OCI-LY7 (cell line): Measurements from ENCODE around the gene EMSY. TPM values are rescaled to one million over a fixed set of nuclear protein-coding genes. Genes with fewer than 3 reads are reported as not detected.

ENCODE experiments used
- BruUV-seq: library from RNA; stranded (reverse); fragments of 400-500 nt; replicated peaks from 2 replicates; lab custom pipeline; 2021; lab: Mats Ljungman, UMichigan
- CTCF ChIA-PET: fragments of 300-600 bp; sonication (Branson Sonifier 250); formaldehyde crosslinking; loops from one replicate; lab custom pipeline; 2022; ENCODE audit warnings: antibody characterized with exemption; ENCODE audit not compliant: unreplicated experiment; lab: Charles Lee
- POLR2A ChIA-PET: fragments of 300-600 bp; sonication (Branson Sonifier 250); formaldehyde crosslinking; loops from one replicate; lab custom pipeline; 2022; ENCODE audit warnings: antibody characterized with exemption; lab: Charles Lee
- DNase-seq: peaks from one replicate; pipeline ENCODE4 v3.0.0-alpha.2; 2015; ENCODE audit warnings: low spot score
- H2AFZ ChIP-seq: fragments of 200-600 bp; sonication (generic), shearing (Covaris generic); 2 replicates; pipeline ENCODE4 v1.6.1; 2014; ENCODE audit warnings: mild to moderate bottlenecking, antibody characterized with exemption, low read length, moderate library complexity
- H3K27ac ChIP-seq: fragments of 200-600 bp; sonication (generic); 2 replicates; pipeline ENCODE4 v1.5.1; 2014; ENCODE audit warnings: mixed run types, low read depth, mild to moderate bottlenecking, moderate library complexity, low read length, inconsistent platforms; ENCODE audit not compliant: poor library complexity, severe bottlenecking
- H3K36me3 ChIP-seq: fragments of 200-600 bp; sonication (generic); 2 replicates; pipeline ENCODE4 v1.6.1; 2014; ENCODE audit warnings: mild to moderate bottlenecking, antibody characterized with exemption, low read length, moderate library complexity, mixed read lengths; ENCODE audit not compliant: insufficient read depth
- H3K4me1 ChIP-seq: fragments of 200-600 bp; sonication (generic); 2 replicates; pipeline ENCODE4 v1.5.1; 2014; ENCODE audit warnings: mild to moderate bottlenecking, low read length; ENCODE audit not compliant: insufficient read depth, poor library complexity, severe bottlenecking
- H3K4me2 ChIP-seq: fragments of 200-600 bp; sonication (generic); 2 replicates; pipeline ENCODE4 v1.6.1; 2014; ENCODE audit warnings: mild to moderate bottlenecking, low read length
- H3K4me3 ChIP-seq: fragments of 200-600 bp; sonication (generic); 2 replicates; pipeline ENCODE4 v1.5.1; 2014; ENCODE audit warnings: mild to moderate bottlenecking, low read depth, low read length; ENCODE audit not compliant: poor library complexity, severe bottlenecking
- H3K79me2 ChIP-seq: fragments of 200-600 bp; sonication (generic); 2 replicates; pipeline ENCODE4 v1.6.1; 2016; ENCODE audit warnings: low read depth, mild to moderate bottlenecking, low read length, moderate library complexity, mixed read lengths; ENCODE audit not compliant: insufficient read depth
- H3K9me2 ChIP-seq: fragments of 200-600 bp; sonication (generic); 2 replicates; pipeline ENCODE4 v1.6.1; 2016; ENCODE audit warnings: mild to moderate bottlenecking, low read length, mixed read lengths; ENCODE audit not compliant: insufficient read depth
- H3K9me3 ChIP-seq: fragments of 200-600 bp; sonication (generic); 2 replicates; pipeline ENCODE4 v1.6.1; 2014; ENCODE audit warnings: mild to moderate bottlenecking, mixed run types, low read length, mixed read lengths
- H4K20me1 ChIP-seq: fragments of 200-600 bp; sonication (generic); 2 replicates; pipeline ENCODE4 v1.6.1; 2014; ENCODE audit warnings: mild to moderate bottlenecking, antibody characterized with exemption, low read length, moderate library complexity, mixed read lengths; ENCODE audit not compliant: insufficient read depth
- EZH2phosphoT487 ChIP-seq: fragments of 200-600 bp; sonication (generic); IDR thresholded peaks from 2 replicates; pipeline ENCODE4 v1.6.1; 2018; ENCODE audit warnings: low read depth, borderline replicate concordance, mild to moderate bottlenecking, mixed run types, antibody characterized with exemption, low read length, moderate library complexity, mixed read lengths
- intact Hi-C: fragments of 100-400 bp; cut with micrococcal nuclease; formaldehyde crosslinking; loops from one replicate; pipeline ENCODE4 v1.10.0; 2022; ENCODE audit not compliant: unreplicated experiment
- total RNA-seq, 2 experiments: library from RNA; depleted of rRNA in 1 of 2; stranded (reverse); fragments of >200 nt in 1 of 2; shearing (Covaris generic) in 1 of 2; gene quantifications; 2 replicates each; pipeline ENCODE4 v1.2.3, GENCODE V29; 2014 to 2022
- TF ChIP-seq, protein P1 (sequence below): fragments of 200-600 bp; sonication (generic); conservative IDR thresholded peaks from 2 replicates; pipeline ENCODE4 v1.5.1; 2014; ENCODE audit warnings: mild to moderate bottlenecking, antibody characterized with exemption, low read length, moderate library complexity, mixed read lengths

Gene EMSY
- total RNA-seq, 2 experiments from 2014 or later: 26.3 to 29.8 TPM

DNA sequence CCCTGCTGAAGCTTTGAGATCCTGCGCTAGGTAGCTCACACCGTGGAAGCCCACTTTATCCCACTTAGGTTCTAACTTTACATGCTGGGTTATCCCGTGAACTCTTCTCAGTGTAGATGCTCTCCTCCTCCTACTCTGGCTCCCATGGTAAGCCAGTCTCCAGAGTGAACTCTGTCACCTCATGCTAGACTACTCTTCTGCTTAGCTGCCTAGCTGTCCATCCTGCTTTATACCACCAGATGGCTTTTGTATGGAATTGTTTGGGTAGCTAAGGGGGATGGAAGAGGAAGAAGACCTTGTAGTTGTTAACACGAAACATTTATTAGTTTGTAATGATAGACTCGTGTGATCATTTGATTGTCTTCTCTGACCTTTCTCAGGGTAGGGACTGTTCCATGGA, 46.8 kb downstream of the EMSY start:
- POLR2A ChIA-PET: interaction anchor here (0.6 to 0.7 kb wide), 2 partner anchors 99 to 408 kb away, joined by 3 to 4 read pairs; no protein-coding TSS in a partner anchor
- intact Hi-C loops: no loop called here
- no peak overlapping the region for H3K4me2 ChIP-seq
- H3K9me2 ChIP-seq: no peaks in the 10 kb centered on the region
- no peak overlapping the region for H3K4me3 ChIP-seq
- no peaks in the 10 kb centered on the region for H4K20me1 ChIP-seq
- no peak overlapping the region for H3K27ac ChIP-seq
- H3K36me3 ChIP-seq: peaks cover 21% of the 10 kb centered on the region
- TF ChIP-seq EZH2phosphoT487: no peak
- BruUV-seq: no TSS peak
- DNase-seq: no peak
- no peak overlapping the region for H2AFZ ChIP-seq
- no peaks in the 10 kb centered on the region for H3K79me2 ChIP-seq
- CTCF ChIA-PET: no interaction called here
- no peaks in the 10 kb centered on the region for H3K9me3 ChIP-seq
- no peaks in the 10 kb centered on the region for H3K4me1 ChIP-seq

DNA sequence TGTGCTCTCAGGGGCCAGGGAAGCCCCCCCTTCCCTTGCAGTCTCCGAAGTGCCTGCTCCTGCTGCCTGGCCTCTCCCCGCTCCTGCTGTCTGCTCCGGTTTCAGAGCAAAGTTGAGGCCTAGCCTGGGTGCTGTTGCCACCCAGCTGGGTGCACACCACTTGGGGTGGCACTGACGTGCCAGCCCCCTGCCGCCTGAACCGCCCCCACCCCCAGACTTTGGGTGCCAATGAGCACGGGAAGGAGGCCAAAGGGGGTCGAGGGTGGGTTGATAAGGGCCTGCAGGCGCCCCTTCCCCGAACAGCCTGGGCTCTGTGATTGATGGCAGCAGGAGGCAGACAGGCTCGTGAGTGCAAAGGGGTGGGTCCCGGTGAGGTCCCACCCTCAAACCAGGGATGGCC, 48.2 kb downstream of the EMSY start:
- TF ChIP-seq, protein P1, sequence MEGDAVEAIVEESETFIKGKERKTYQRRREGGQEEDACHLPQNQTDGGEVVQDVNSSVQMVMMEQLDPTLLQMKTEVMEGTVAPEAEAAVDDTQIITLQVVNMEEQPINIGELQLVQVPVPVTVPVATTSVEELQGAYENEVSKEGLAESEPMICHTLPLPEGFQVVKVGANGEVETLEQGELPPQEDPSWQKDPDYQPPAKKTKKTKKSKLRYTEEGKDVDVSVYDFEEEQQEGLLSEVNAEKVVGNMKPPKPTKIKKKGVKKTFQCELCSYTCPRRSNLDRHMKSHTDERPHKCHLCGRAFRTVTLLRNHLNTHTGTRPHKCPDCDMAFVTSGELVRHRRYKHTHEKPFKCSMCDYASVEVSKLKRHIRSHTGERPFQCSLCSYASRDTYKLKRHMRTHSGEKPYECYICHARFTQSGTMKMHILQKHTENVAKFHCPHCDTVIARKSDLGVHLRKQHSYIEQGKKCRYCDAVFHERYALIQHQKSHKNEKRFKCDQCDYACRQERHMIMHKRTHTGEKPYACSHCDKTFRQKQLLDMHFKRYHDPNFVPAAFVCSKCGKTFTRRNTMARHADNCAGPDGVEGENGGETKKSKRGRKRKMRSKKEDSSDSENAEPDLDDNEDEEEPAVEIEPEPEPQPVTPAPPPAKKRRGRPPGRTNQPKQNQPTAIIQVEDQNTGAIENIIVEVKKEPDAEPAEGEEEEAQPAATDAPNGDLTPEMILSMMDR: no peak
- TF ChIP-seq EZH2phosphoT487: no peak
- no peaks in the 10 kb centered on the region for H3K9me3 ChIP-seq
- H3K4me2 ChIP-seq: no peak overlapping the region
- BruUV-seq: no TSS peak
- no peaks in the 10 kb centered on the region for H3K79me2 ChIP-seq
- intact Hi-C loops: no loop called here
- no peaks in the 10 kb centered on the region for H3K9me2 ChIP-seq
- ChIA-PET CTCF (no interaction called here), POLR2A (interaction anchor here (0.9 kb wide), 1 partner anchor 34 kb away, joined by 3 read pairs; no protein-coding TSS in a partner anchor)
- H4K20me1 ChIP-seq: no peaks in the 10 kb centered on the region
- no peak overlapping the region for H3K27ac ChIP-seq
- DNase-seq: no peak
- no peak overlapping the region for H3K4me3 ChIP-seq
- H3K36me3 ChIP-seq: peaks cover 26% of the 10 kb centered on the region
- H2AFZ ChIP-seq: no peak overlapping the region
- H3K4me1 ChIP-seq: no peaks in the 10 kb centered on the region

DNA sequence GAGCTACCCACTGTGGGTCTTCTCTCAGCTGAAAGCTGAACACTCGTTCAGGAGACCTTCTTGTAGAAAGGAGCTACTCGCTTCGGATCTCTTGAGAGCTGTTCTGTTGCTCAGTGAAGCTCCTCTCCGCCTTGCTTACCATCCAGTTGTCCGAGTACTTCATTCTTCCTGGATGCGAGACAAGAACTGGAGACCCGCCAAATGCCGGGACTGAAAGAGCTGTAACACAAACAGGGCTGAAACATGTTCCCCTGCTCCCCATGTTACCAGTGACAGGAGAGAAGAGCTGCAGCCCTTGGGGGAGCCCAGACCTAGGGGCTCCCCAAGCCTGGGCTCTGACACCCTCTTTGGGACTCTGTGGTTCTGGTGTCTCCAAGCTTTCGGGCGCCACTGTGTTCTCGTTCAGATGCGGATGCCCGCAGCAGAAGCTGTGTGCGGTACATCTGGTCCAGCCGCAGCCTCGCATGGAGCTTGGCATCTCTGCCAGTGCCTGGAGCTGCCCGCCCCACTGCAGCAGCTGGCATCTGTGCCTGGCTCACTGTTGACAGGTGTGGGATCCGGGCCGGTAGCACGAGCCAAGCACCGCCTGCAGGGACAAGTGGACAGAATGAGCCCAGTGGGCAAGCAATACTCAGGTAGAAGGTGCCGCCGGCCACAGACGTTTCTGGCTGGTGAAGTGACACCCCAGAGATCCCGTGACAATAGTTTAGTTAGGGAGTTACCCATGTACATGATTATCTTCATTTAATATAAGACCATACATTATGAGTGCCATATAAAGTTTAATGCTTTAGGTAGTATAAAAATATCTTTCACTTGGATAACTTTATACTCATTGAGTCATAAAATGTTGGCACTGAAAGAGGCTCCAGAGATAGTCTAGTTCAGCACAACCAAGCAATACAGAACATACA, 49.1 kb downstream of the EMSY start:
- H3K36me3 ChIP-seq: peaks cover 34% of the 10 kb centered on the region
- POLR2A ChIA-PET: interaction anchor here (0.6 to 0.9 kb wide), 2 partner anchors 33 to 54 kb away, joined by 3 read pairs; no protein-coding TSS in a partner anchor
- CTCF ChIA-PET: no interaction called here

More for the DNA sequence above, 49.1 kb downstream of the EMSY start:
- Histone ChIP-seq H3K4me1 (no peaks in the 10 kb centered on the region), H3K27ac (no peak overlapping the region), H3K79me2 (no peaks in the 10 kb centered on the region), H3K9me3 (no peaks in the 10 kb centered on the region), H4K20me1 (no peaks in the 10 kb centered on the region), H3K4me3 (no peak overlapping the region), H3K4me2 (no peak overlapping the region), H2AFZ (no peak overlapping the region), H3K9me2 (no peaks in the 10 kb centered on the region)
- TF ChIP-seq, protein P1: no peak
- no TSS peak for BruUV-seq
- intact Hi-C loops: no loop called here
- DNase-seq: no peak
